Fibroblast of upper back skin (primary cell): ENCODE measurements around the gene RFX4.
"Not testable (repeated sequence)": the region's sequence is repeated elsewhere in the genome, so short reads cannot be mapped to it uniquely, and the experiment has no call there.

Source experiments
- DNase-seq: peaks from one replicate; pipeline ENCODE4 v3.0.0-alpha.2; 2013

The RFX4 gene

DNA sequence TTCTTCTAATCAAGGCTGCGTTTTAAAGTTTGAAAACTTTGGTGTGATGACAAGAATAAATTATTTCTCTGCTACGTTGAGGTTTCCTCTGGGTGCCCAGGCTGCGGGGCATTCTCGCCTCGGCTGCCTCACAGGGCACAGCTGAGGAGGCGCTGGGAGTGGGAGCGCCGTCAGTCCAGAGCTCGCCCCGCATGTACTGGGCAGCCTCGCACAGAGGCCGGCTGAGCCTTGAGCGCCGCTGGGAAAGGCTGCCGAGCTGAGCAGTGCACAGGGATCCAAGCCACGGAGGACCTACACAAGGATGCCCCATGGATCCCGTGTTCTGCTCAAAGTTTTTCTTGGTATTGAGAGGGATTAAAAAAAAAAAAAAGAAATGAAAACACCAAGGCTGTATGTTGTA, 11.6 kb downstream of the RFX4 start:
- no peak for DNase-seq

DNA sequence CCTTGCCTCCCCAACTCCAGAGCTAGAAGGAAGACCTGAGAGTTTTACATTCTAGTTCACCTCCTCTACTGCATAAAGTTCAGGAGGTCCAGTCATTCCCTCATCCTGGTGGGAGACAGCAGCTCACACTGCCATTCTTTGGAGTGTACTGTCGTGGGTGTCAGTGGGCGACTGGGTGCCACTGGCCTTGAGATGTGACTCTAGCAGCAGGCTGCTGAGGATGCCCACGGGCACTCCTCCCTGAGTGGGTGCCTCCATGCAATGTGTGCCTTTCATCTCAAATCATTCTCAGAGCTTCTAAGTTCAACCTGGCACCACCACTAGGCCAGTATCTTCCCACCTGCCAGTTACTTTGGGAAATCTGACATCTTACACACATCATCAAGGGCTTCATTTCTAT, 12.5 kb downstream of the RFX4 start:
- no peak for DNase-seq

DNA sequence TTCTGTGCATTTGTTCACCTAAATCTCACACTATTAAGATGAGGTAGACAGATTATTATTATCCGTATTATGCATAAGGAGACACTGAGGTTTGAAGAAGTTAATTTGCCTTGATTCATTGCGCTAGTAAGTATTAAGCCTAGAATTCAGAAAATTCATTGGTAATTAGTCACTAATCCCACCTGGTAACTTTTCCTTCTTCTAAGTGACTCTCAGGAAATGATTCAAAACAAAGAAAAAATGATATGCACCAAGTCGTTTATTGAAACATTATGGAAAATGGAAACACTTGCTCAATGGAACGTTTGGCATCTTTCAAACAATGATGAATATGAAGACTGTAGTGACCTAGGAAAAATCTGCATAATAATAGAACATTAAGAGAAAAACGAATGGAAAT, 15.2 kb downstream of the RFX4 start:
- peak; percentile 30 for DNase-seq

DNA sequence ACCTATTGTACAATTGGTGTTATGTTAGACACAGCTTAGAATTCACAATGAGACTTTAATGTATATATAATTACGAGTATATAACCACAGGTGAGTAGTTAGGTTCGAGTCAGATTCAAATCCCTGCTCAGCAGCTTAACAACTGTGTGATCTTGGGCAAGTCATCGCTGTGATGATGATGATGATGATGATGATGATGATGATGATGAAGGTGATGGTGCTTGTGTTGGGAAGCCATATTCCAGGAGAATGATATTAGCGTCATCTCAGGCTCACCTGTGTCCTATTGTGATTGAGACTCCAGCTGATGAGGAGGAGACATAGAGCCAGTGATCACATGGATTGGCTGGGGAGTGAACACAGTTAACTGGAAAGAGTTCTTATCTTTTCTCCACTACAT, 16.5 kb downstream of the RFX4 start:
- no peak for DNase-seq

DNA sequence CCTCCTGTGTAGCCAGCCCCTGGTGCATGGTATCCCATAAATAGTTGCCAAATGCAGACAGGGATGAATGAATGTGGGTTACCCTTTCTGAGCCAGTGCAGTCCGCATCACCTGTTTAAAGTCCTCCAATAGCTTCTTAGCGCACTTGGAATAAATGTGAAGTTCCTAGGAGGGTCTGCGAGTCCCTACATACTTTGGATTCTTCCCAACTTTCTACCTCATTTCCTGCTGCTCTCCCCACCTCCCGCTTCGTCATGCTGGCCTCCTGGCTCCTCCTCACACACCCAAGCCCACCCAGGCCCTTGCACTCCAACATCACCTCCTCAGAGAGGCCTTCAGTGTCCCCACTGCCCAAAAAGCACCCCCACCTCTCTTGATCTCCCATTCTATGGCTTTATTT, 17.7 kb downstream of the RFX4 start:
- DNase-seq, result no peak

DNA sequence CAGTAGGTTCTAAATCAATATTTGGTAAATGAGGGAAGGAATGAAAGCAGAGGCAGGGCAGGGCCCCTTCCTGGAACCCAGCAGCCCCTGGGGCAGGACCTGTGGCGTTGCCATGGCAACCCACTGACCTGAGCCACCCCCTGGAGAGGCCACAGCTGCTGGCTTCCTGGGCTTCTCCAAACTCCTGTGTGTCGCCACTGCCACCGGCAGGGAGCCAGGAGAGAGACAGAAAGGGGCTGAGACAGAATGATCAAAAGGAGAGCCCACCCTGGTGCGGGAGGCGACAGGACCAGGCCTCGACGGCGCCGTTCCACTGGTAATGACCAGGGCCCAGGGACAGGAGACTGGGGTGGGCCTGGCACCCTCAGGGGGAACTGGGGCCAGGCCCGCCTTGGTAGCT, 18.2 kb downstream of the RFX4 start:
- no peak for DNase-seq

DNA sequence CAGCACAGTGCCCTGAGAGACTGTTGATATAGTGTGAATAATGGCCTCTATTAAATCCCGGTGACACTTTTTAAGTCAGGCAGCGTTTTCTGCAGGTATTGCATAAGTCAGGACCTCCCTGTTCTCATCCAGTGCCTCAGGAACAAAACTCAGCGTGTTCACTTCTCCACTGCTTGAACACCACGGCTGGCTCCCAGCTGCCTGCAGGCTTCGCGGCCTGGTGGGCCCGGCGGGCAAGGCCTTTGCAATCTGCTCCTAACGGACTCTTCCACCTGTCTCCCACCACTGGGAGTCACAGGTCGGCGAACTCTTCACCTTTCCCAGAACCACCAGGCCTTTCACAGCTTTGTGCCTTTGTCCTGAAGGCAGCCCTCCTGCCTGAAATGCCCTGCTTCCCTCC, 18.7 kb downstream of the RFX4 start:
- DNase-seq, result no peak

DNA sequence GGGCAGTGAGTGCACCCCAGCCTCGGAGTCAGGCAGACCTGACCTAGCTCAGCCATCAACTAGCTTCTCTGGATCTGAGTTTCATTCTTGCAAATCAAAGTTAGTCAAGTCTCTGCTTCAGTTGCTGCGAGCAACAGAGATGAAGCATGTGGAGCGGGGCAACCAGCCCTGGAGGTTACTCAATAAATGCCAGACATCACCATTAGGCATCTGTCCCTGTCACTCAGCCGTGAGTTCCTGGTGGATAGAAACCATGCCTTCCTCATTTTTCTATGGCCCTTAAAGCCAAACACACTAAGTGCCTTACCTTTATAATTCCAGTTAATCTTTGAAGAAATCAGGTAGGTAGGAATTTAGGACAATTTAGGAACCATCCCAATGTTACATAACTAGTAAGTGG, 19.3 kb downstream of the RFX4 start:
- DNase-seq, result no peak

DNA sequence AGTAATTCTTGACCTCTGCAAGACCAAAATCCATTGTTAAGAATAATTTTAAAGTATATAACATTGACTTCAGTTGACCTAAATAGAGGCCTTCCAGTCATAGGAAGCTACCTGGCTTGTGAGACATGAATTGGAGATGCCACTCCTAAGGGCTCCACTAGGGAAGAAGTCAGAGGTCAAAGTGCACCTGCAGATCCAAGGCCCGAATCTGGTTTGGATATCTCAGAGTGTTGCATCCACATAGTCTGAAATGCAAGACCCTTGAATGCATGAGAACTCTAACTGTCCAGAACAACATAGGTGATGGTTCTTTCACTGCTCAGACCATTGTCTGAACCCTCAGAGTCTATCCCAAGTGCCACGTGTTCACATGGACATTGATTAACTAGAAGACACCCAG, 22.4 kb downstream of the RFX4 start:
- DNase-seq, result no peak

DNA sequence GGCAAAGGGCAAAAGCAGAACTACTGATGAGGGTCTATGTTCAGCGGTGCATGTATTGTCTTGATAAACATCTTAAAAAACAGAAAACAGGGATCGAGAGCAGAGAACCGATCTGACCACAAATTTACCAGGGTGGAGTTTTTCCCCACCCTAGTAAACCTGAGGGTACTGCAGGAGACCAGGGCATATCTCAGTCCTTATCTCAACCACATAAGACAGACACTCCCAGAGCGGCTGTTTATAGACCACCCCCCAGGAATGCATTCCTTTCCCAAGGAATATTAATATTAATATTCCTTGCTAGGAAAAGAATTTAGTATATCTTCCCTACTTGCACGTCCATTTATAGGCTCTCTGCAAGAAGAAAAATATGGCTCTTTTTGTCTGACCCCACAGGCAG, 37.8 kb downstream of the RFX4 start:
- DNase-seq, result not testable (repeated sequence)

DNA sequence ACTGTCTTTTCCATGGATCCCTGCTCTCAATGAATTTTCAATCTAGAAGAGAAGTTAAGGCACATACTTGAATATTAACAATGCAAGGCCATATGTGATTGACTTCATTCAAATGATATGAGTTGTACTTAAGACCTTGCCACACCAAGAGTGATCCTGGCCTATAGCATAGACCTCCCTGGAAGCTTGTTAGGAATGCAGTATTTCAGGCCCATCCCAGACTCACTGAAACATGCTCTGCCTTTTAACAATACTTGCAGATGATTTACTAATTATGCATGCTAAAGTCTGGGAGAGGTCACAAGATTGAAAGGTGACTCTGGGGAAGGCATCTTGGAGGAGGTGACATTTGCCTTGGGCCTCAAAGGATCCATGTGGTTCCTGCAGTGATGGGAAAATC, 43.2 kb downstream of the RFX4 start:
- DNase-seq, result no peak

DNA sequence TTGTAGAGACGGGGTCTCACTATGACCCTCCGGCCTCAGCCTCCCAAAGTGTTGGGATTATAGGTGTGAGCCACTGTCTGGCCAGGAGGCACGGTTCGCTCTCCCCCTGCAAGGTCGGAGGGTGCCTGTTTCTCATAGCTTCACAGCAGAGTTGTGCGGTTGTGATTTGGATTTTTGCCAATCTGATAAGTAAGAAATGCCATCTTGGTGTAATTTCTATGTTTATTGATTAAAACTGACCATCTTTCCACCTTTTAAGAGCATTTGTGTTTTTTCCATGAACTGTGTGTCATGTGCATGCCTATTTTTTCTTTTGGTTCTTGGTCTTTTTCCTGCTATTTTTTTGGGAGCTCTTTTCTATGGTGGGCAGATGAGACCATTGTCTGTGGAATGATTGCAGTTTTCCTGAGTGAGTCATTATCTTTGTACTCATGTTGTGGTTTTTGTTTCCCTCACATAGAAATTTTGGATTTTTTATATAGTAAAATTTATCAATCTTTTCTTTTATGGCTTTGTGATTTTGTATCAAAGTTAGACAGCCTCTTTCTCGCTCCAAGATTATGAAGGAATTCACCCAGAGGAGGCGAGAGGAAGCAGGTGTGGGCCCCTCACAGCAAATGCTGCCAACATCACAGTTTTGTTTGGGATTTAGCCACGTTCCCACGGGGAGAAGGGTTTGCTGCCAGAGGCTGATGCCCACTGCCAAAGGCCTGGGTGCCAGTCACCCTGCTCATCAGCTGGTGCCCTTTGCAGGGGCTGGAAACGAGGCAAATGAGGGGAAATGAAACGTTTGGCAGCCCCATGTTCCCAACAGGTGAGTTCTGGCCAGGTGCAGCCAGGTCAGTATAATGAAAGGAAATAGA, 47.2 kb downstream of the RFX4 start:
- peak; percentile 45 for DNase-seq

DNA sequence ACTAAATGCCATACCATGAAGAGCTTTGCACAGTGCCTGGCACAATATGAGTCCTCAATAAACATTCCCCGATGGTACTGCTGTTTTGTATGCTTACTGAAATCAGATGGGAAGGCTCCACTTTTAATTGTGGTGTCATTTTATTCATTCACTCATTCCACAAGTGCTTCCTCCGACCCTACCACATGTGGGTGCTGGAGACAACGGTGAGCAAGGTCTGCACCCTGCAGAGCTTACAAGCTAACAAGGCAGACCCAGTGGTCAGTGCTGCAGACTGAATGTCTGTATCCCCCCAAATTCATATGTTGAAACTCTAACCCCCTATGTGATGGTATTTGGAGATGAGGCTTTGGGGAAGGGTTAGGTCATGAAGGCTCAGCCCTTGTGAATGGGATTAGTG, 48.3 kb downstream of the RFX4 start:
- DNase-seq, result no peak

DNA sequence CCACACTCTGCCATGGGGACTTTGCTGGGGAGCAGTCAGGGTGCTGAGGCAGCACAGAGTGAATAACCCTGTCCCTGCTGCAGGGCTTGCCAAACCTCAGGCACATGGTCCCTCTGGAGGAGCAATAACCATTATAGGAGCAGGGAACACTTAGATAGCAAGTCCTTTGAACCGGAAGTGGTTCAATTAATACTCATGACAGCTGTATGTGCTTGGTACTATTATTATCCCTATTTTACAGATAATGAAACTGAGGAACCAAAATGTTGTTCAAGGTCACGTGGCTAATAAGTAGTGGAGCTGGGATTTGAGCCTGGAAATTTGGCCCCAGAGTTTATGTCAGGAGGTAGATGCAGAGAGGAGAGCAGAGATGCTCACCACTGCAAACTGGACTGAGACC, 49.0 kb downstream of the RFX4 start:
- DNase-seq, result no peak

DNA sequence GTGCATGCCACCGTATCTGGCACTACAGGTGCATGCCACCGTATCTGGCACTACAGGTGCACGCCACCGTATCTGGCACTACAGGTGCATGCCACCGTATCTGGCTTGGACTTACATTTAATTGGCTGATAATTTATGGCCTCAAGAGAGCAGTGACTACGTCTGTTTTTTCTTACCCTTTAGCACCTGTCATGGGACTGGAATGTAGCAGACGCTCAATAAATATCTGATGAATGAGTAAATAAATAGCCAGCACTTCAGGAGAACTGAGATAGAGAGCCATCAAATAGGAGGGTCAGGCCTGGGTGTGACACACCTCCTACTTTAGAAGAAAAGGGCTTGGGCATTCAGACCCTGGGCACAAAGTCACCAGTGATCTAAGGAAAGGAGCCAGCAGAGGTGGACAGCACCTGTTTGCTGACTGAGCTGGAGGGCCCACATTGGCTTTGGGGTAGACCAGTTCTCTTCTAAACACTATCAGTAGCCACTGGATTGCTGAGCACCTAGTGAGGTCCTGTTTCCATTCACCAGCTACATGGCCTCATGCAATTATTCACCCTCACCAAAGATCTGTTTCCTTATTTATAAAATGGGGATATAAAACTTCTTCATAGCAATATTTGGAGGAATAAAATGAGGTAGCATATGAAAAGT, 50.1 kb downstream of the RFX4 start:
- no peak for DNase-seq

DNA sequence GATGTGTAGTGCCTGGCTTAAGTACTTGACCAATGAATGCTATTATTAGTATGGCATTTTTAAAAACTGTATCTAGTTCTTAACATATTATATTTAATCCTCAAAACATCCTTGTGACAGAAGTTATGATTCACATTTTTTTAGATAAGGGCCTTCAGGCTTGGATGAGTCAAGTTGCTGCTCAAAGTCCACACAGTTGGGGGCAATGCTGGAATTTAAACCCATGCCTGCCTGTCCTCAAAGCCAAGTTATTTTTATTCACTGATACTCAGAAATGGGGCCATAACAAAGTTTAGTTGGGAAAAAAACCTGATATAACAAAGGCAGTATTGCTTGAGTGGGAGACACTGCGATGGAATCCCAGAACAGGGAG, 50.6 kb downstream of the RFX4 start:
- DNase-seq, result peak; percentile 41

DNA sequence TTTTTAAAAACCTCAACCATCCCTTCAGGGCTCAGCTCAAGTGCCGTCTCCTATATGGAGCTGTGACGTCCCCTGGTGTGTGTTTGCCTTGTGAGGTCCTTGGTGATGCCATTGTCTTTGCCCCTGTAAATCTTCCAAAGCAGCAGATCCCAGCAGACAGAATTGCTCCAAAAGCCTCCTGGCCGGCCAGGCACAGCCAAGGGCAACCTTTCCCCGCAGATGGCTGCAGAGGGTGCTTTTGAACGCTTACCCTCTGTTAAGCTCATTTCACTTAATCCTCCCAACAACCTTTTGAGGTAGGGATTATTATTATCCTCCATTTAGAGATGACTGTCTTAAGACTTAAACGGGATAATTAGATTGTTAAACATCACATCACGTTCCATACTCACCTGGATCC, 51.4 kb downstream of the RFX4 start:
- no peak for DNase-seq

DNA sequence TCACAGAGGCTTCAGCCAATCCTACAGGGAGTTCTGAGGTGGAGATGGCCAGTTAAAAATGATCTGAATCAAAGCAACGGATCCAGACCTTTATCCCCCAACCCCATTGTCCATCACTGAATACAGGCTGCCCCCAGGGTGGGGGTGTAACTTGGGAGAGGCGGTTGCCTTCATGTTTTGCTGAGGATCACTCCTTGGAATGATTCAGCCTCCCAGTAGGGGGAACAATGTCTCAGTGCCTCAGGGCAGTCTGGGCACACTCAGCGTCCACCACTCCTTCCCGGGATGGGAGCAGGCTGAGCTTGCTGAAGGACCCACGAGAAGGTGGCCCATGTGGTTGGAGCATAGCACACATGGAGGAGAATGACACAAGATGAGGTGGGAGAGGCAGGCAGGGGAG, 60.2 kb downstream of the RFX4 start:
- DNase-seq, result no peak

DNA sequence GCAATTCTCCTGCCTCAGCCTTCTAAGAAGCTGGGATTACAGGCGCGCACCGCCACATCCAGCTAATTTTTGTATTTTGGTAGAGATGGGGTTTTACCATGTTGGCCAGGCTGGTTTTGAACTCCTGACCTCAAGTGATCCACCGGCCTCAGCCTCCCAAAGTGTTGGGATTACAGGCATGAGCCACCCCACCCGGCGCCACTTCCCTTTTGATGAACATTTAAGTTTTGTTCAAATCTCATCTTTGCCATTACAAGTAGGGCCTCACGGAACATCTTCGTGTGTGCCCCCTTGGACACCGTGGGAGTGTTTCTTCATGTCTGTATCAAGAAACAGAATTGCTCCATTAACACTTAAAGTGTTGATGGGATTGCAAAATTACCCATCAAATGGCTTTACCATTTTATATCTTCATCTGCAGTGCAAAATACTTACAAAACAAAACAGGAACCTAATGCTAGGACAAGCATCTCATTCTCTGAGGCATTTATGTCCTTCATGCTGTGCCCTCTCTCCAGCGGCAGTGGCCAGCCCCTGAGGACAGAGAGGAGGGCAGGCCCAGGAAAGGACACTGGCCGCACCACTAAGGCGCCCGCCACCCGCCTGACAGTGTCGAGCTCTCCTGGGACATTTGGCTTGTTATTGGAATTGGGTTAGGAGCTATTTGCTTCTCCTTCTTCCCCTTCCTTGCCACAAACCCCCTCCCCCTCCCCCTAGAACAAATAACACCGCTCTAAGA, 61.7 kb downstream of the RFX4 start:
- no peak for DNase-seq

DNA sequence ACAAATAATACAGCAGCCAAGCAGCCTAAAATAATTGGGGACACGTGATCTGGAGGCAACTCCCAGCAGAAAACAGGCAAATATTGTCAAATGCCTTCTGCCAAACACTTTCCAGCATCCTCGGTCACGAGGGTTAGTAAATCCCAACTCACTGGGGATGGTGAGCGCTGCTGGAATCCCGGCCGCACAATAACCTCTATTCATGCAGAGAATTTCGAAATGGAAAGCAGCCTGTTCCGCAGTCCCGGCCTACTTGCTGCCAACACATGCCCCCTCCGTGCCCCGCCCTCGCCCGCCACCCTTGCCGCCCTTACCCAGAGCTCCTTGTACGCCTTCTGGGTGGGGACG, 62.2 kb downstream of the RFX4 start:
- DNase-seq, result no peak

DNA sequence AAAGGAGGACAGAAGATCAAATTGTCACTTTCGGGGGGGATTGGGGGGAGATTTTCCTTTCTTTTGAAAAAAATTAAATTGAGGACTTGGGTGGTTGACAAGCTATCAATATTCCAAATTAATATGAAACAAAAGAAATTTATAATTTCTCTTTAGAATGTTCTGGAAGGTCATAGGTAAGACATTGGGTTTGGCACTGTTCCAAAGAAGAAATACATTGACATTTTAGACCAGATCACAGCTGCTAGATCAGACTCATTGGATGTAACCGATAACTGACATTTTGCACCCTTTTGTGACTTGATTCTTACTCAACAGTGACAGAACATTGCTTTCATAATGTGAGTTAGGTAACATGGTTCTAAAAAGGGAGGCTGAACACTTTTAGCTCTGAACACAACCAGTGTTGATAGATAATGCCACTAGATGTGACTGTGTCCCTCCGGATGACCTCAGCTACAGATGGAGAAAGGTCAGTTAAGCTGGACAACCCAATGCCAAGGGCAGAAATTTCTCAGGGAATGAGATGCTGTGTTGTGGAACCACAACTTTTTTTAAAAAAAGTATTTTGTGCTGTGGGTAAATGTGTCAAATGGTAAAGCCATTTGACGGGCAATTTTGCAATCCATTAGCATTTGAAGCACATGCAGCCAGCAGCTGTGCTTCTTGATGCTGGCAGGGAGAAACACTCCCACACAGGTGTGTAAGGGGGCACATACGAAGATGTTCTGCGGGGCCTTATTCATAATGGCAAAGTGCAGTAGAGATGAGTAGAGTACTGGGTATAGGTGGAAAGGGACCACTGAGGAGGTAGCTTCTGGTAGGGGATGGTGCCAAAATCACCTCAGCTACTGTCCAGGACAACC, 62.9 kb downstream of the RFX4 start:
- no peak for DNase-seq

DNA sequence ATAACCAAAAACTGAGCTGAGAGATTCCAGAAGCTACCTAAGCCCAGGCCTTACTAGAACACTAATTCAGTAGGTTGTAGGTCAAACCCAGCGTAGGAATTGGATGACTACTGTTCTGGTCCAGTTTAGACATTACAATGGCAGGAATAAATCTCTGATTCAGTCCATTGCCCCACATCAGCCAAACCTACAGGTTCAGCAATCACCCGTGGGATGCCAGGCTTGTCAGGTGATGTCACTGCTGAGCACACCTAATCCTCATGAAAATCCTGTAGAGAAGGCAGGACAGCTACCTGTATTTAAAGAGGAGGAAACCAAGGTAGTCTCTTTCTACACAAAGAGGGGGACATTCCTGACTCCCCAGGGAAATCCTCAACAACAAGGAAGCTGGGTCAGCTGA, 63.7 kb downstream of the RFX4 start:
- no peak for DNase-seq

DNA sequence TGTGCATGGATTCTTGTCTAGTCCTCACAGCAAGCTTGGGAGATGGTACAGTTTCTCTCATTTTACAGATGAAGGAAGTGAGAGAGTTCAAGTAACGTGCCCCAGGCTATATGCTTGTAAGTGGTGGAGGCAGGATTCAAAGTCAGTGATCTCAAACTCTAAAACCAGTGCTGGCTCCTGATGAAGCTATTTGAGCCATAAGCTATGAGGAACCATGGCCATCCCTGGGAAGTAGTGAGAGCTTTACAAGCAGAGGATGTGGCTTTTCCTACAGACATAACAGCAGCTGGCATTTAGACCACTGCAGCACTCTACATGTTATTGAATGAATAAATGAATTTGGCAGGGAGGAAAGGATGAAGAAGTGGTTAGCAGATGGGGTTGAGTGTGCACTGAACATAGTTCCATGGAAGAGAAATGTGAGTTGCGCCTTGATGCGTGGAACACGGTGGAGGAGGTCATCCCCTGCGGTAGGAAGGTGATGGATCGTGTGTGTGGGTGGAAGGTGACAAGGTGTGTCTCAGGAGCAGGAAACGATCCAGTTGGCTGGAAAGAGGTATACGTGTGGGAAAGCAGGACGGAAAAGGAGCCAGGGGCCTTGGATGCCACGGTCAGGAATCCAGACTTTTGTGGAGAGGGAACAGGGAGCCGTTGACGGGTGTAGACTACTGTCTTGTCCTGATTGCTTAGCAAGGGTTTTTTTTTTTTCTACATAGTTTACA, 65.2 kb downstream of the RFX4 start:
- DNase-seq, result no peak
